Liver (tissue), 3 donors: ENCODE results near the gene FEZF2.

Experiments
- JUND ChIP-seq, 2 donors: IDR thresholded peaks; 2 replicates each; pipeline ENCODE4 v1.6.1; 2016; ENCODE audit warnings: antibody characterized with exemption in 2 of 2
- TF ChIP-seq, protein P1 (sequence below): fragments of 150-350 bp; IDR thresholded peaks from 2 replicates; pipeline ENCODE4 v1.5.1; 2017; ENCODE audit warnings: improper control_type of control experiment, low read depth, low read length; ENCODE audit not compliant: missing input control
- donor health status: healthy.
- donor health status: healthy.

DNA sequence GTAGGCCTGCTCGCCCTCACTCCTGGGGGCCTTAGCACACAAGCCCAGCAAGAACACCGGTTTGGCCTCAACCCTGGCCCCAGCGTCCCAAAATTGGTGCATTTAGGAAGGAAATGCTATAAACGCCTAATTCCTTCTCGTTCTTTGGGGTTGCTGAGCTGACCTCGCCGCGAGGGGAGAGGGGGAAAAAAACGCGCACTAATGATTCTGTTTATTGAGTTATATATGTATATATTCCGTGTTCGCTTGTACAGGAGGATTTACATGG, 3.9 kb downstream of the FEZF2 start:
- TF ChIP-seq, protein P1, sequence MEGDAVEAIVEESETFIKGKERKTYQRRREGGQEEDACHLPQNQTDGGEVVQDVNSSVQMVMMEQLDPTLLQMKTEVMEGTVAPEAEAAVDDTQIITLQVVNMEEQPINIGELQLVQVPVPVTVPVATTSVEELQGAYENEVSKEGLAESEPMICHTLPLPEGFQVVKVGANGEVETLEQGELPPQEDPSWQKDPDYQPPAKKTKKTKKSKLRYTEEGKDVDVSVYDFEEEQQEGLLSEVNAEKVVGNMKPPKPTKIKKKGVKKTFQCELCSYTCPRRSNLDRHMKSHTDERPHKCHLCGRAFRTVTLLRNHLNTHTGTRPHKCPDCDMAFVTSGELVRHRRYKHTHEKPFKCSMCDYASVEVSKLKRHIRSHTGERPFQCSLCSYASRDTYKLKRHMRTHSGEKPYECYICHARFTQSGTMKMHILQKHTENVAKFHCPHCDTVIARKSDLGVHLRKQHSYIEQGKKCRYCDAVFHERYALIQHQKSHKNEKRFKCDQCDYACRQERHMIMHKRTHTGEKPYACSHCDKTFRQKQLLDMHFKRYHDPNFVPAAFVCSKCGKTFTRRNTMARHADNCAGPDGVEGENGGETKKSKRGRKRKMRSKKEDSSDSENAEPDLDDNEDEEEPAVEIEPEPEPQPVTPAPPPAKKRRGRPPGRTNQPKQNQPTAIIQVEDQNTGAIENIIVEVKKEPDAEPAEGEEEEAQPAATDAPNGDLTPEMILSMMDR, result no peak
- TF ChIP-seq JUND (IDR thresholded peaks at IDR 0.05), result no peak
